Stomach smooth muscle (tissue), 2 donors: ENCODE results near the gene NAA16.
"Not testable (repeated sequence)": the region's sequence is repeated elsewhere in the genome, so short reads cannot be mapped to it uniquely, and the experiment has no call there.

Source experiments
- H3K27ac ChIP-seq: one replicate; pipeline ENCODE4 v1.7.0; 2013; ENCODE audit warnings: mild to moderate bottlenecking, low read length, inconsistent platforms
- H3K27me3 ChIP-seq, 2 donors: one replicate each; pipeline ENCODE4 v1.7.0; 2013; ENCODE audit warnings: low read length in 2 of 2; ENCODE audit not compliant: insufficient read depth in 2 of 2, control insufficient read depth in 1 of 2
- H3K36me3 ChIP-seq, 2 donors: one replicate each; pipeline ENCODE4 v1.7.0; 2013; ENCODE audit warnings: low read length in 2 of 2; ENCODE audit not compliant: control insufficient read depth in 2 of 2, insufficient read depth in 2 of 2
- H3K4me1 ChIP-seq: one replicate; pipeline ENCODE4 v1.7.0; 2013; ENCODE audit warnings: low read length; ENCODE audit not compliant: control insufficient read depth, insufficient read depth
- H3K4me3 ChIP-seq, 2 donors: one replicate each; pipeline ENCODE4 v1.7.0; 2013; ENCODE audit warnings: low read length in 2 of 2
- H3K9ac ChIP-seq, 2 donors: one replicate each; pipeline ENCODE4 v1.7.0; 2013; ENCODE audit warnings: low read length in 2 of 2, mild to moderate bottlenecking in 1 of 2
- H3K9me3 ChIP-seq, 2 donors: one replicate each; pipeline ENCODE4 v1.7.0; 2013; ENCODE audit warnings: low read length in 2 of 2; ENCODE audit not compliant: control insufficient read depth in 2 of 2
- donor health status: healthy.
- donor health status: Pancreatic carcinoma.

Gene NAA16

GRCh38 chr13:41408746-41409145 is 97.7 kb downstream of the NAA16 start:
- no peaks in the 10 kb centered on the region for H3K27me3 ChIP-seq
- H3K9me3 ChIP-seq, result no peaks in the 10 kb centered on the region
- no peaks in the 10 kb centered on the region for H3K36me3 ChIP-seq
- no peaks in the 10 kb centered on the region for H3K4me1 ChIP-seq
- no peak overlapping the region for H3K9ac ChIP-seq
- H3K4me3 ChIP-seq, result no peak overlapping the region
- no peak overlapping the region for H3K27ac ChIP-seq

- Histone ChIP-seq H3K36me3 (no peaks in the 10 kb centered on the region), H3K9ac (no peak overlapping the region), H3K4me1 (no peaks in the 10 kb centered on the region), H3K27ac (no peak overlapping the region), H3K27me3 (no peaks in the 10 kb centered on the region), H3K4me3 (no peak overlapping the region), H3K9me3 (no peaks in the 10 kb centered on the region)
Observed at GRCh38 chr13:41409611-41410010, 98.5 kb downstream of the NAA16 start.

GRCh38 chr13:41411060-41411459 is 100.0 kb downstream of the NAA16 start:
- Histone ChIP-seq H3K4me3 (no peak overlapping the region), H3K9ac (no peak overlapping the region), H3K27ac (no peak overlapping the region), H3K27me3 (no peaks in the 10 kb centered on the region), H3K9me3 (no peaks in the 10 kb centered on the region), H3K4me1 (no peaks in the 10 kb centered on the region), H3K36me3 (no peaks in the 10 kb centered on the region)

- Histone ChIP-seq H3K36me3 (no peaks in the 10 kb centered on the region), H3K9me3 (no peaks in the 10 kb centered on the region)
Observed at GRCh38 chr13:41411522-41411921, 100.5 kb downstream of the NAA16 start.

GRCh38 chr13:41413872-41414271 is 102.8 kb downstream of the NAA16 start:
- H3K36me3 ChIP-seq, result no peaks in the 10 kb centered on the region
- no peaks in the 10 kb centered on the region for H3K4me1 ChIP-seq
- H3K9ac ChIP-seq, result no peak overlapping the region
- H3K27me3 ChIP-seq, result no peaks in the 10 kb centered on the region
- no peak overlapping the region for H3K27ac ChIP-seq
- H3K4me3 ChIP-seq, result no peak overlapping the region
- no peaks in the 10 kb centered on the region for H3K9me3 ChIP-seq

More at GRCh38 chr13:41411522-41411921, 100.5 kb downstream of the NAA16 start:
- no peaks in the 10 kb centered on the region for H3K4me1 ChIP-seq
- H3K27me3 ChIP-seq, result no peaks in the 10 kb centered on the region
- no peak overlapping the region for H3K4me3 ChIP-seq
- no peak overlapping the region for H3K27ac ChIP-seq
- no peak overlapping the region for H3K9ac ChIP-seq

- no peak overlapping the region for H3K4me3 ChIP-seq
- no peaks in the 10 kb centered on the region for H3K36me3 ChIP-seq
- no peaks in the 10 kb centered on the region for H3K9me3 ChIP-seq
- no peak overlapping the region for H3K9ac ChIP-seq
- no peak overlapping the region for H3K27ac ChIP-seq
- H3K4me1 ChIP-seq, result no peaks in the 10 kb centered on the region
- H3K27me3 ChIP-seq, result no peaks in the 10 kb centered on the region
Observed at GRCh38 chr13:41416276-41416675, 105.2 kb downstream of the NAA16 start.

- H3K9me3 ChIP-seq, result no peaks in the 10 kb centered on the region
- no peaks in the 10 kb centered on the region for H3K4me1 ChIP-seq
- no peaks in the 10 kb centered on the region for H3K36me3 ChIP-seq
- no peaks in the 10 kb centered on the region for H3K27me3 ChIP-seq
- H3K27ac ChIP-seq, result no peak overlapping the region
- no peak overlapping the region for H3K4me3 ChIP-seq
- H3K9ac ChIP-seq, result no peak overlapping the region
Observed at GRCh38 chr13:41418027-41418426, 107.0 kb downstream of the NAA16 start.

GRCh38 chr13:41418731-41419130 is 107.7 kb downstream of the NAA16 start:
- no peaks in the 10 kb centered on the region for H3K36me3 ChIP-seq
- H3K9me3 ChIP-seq, result no peaks in the 10 kb centered on the region
- no peaks in the 10 kb centered on the region for H3K27me3 ChIP-seq
- no peak overlapping the region for H3K4me3 ChIP-seq
- no peak overlapping the region for H3K27ac ChIP-seq
- no peaks in the 10 kb centered on the region for H3K4me1 ChIP-seq
- H3K9ac ChIP-seq, result no peak overlapping the region

GRCh38 chr13:41419206-41419605 is 108.1 kb downstream of the NAA16 start:
- Histone ChIP-seq H3K4me1 (no peaks in the 10 kb centered on the region), H3K9me3 (no peaks in the 10 kb centered on the region), H3K27ac (no peak overlapping the region), H3K4me3 (no peak overlapping the region), H3K36me3 (no peaks in the 10 kb centered on the region), H3K9ac (no peak overlapping the region), H3K27me3 (no peaks in the 10 kb centered on the region)

- H3K9me3 ChIP-seq, result no peaks in the 10 kb centered on the region
- H3K9ac ChIP-seq, result no peak overlapping the region
- no peaks in the 10 kb centered on the region for H3K4me1 ChIP-seq
- no peaks in the 10 kb centered on the region for H3K36me3 ChIP-seq
- H3K27ac ChIP-seq, result no peak overlapping the region
- H3K4me3 ChIP-seq, result no peak overlapping the region
- no peaks in the 10 kb centered on the region for H3K27me3 ChIP-seq
Observed at GRCh38 chr13:41420146-41420545, 109.1 kb downstream of the NAA16 start.

- not testable (repeated sequence) for H3K27ac ChIP-seq, H3K4me1 ChIP-seq, H3K9me3 ChIP-seq, H3K9ac ChIP-seq, H3K4me3 ChIP-seq, H3K36me3 ChIP-seq, H3K27me3 ChIP-seq
Observed at GRCh38 chr13:41421330-41421729, 110.3 kb downstream of the NAA16 start.

- H3K27ac ChIP-seq, H3K27me3 ChIP-seq, H3K4me1 ChIP-seq, H3K9me3 ChIP-seq, H3K9ac ChIP-seq, H3K4me3 ChIP-seq, H3K36me3 ChIP-seq: not testable (repeated sequence)
Observed at GRCh38 chr13:41421983-41422382, 110.9 kb downstream of the NAA16 start.
